GM21526 (cell line): ENCODE measurements around the gene PLK5.
"Not testable (repeated sequence)": the region's sequence is repeated elsewhere in the genome, so short reads cannot be mapped to it uniquely, and the experiment has no call there.

Source experiments
- ATAC-seq: cut with Tn5 transposase; IDR thresholded peaks from one replicate; pipeline ENCODE4 v1.9.1; 2021; ENCODE audit warnings: moderate library complexity; ENCODE audit not compliant: unreplicated experiment, low FRiP score

PLK5 gene, protein sequence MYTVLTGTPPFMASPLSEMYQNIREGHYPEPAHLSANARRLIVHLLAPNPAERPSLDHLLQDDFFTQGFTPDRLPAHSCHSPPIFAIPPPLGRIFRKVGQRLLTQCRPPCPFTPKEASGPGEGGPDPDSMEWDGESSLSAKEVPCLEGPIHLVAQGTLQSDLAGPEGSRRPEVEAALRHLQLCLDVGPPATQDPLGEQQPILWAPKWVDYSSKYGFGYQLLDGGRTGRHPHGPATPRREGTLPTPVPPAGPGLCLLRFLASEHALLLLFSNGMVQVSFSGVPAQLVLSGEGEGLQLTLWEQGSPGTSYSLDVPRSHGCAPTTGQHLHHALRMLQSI

DNA sequence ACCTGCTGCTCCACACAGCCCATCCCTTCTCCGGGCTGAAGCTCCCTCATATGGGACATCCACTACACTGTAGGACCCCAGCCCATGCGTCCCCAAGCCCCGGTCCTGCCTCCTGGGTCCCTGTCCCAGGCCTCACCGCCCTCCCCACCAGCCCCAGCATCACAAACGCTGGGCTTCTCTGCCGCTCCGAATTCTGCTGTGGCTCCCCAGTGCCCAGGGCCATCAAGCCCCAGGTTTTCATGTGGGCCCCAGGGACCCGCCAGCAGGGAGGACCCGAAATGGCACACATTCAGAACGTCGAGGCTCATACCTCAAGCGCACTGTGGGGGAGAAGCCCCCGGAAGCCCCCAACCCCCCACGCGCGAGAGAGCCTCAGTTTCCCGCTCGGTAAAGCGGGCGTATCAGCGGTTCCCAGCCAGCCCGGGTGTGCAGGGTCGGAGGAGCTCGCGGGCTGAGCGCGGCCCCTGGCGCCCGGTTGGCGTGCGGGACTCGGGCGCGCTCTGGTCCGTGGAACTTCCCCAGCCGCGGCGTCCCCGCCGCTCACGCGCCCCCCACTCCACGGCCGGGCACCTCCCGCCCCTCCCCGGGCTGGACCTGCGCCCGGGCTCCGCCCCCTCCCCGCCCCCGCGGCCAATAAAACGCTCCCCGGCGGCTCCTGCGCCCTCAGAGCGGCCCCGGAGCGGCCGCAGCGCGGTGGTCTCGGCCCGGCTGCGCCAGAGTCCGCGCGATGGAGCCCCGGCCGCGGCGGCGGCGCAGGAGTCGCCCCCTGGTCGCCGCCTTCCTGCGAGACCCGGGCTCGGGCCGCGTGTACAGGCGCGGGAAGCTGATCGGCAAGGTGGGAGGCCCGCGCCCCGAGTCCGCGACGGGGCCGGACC, at the start of gene PLK5:
Gene PLK5 (plus strand): TSS at position 666 of the 875 bp plus-strand sequence. CDS start 2,920 bp downstream, outside the sequence.
- no peak for ATAC-seq

DNA sequence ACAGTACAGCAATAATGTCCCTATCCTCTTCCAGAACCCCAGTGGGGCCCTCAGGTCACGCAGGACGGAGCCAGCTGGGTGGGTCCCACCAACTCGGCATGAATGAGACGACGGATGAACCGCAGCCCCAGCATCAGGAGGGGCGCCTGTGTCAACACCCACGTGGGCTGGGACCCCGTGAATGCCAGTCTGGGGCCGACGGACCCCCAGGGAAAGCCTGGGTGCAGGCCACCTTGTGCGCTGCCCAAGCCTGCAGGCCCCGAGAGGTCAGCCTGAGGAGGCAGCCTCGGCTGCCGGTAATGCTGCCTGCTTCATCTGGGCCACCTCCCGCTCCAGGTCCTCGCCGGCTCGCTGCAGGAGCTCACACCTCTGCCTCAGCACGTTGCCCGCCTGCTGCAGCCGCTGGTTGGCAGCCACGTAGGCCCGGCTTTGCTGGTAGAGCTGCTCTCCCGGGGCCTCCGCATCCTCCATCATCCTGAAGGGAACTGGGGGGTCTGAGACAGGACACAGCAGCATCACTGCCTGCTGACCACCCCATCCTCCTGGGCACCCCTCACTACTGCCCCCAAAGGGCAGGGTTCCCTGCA, 49.0 kb upstream of the PLK5 start:
- ATAC-seq: no peak

DNA sequence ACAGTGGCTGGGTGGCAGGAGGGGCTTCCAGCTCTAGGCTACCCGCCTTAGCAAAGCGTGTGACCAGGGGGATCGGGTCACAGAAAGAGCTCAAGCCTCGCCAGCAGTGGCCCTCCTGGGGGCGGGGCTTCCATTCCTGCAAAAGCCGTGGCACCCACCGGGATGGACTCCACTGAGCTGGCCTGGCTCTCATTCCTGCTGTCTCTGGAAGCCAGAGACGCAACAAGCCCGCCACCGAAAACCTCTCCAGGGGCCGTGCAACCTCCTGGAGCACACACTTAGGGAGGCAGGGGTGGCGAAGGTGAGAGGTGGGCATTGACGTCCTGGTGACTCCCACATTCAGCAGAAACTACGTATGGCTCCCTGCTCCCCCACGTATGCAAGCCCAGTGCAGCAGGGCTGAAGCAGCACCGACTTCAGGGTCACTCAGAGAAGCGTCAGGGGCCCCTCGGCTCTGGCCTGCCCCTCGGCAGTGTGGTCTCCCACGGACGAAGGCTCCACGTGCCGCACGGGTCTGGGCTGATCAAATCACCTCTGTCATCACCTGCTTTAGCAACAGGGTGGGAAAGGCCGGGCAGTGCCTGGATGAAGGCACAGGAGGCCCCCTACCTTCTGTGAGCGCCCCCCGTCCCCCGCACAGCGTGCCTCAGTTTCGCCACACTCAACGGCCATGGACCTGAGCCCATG, 48.0 kb upstream of the PLK5 start:
- ATAC-seq: no peak

DNA sequence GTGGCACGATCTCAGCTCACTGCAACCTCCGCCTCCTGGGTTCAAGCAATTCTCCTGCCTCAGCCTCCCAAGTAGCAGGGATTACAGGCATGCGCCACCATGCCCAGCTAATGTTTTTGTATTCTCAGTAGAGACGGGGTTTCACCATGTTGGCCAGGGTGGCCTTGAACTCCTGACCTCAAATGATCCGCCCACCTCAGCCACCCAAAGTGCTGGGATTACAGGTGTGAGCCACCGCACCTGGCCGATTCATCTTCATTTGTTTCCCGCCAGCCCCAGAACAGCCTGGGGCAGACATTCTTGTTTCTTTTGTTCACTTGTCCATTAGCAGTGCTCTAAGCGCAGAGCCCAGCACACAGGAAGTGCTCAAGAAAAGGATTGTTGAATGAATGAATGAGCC, 46.8 kb upstream of the PLK5 start:
- ATAC-seq: not testable (repeated sequence)

DNA sequence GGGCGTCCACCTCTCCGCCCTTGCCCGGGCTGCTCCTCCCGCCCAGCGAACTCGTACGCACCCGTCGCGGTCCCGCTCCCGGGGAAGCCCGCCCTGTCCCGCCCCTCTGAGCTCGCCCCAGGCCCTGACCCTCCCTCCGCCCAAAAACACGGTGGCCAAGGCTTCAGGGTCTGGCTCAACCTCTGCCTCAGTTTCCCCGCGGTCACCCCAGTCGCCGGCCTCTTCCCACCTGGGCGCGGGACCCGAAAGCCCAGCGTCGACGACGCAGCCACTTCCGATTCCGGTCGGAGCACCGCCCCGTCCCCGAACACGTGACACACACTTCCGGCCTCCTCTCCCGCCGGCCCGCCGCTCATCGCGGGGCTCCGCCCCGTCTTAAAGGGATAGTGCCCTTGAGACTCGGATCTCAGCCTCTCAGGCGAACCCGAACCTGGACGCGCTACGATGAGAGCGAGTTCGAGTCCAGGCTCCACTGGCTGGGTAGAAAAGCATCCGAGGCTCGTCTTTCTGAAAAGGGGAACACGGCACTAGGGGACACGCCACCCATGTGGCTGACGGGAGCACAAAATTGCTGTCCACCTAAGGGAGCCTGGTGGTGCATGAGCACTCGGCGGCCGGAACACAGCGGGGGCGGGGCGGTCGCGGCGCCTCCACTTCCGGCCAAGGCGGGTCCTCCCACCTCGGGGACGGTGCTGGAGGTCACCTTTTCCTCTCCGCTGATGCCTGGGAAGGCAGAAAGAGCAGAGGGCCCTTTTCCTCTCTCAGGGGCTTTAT, 44.8 kb upstream of the PLK5 start, which contains the start of gene C19orf25:
Gene C19orf25 (minus strand): TSS at position 282 of the 774 bp plus-strand sequence. CDS start 312 bp downstream, outside the sequence.
- ATAC-seq: peak; percentile 73

DNA sequence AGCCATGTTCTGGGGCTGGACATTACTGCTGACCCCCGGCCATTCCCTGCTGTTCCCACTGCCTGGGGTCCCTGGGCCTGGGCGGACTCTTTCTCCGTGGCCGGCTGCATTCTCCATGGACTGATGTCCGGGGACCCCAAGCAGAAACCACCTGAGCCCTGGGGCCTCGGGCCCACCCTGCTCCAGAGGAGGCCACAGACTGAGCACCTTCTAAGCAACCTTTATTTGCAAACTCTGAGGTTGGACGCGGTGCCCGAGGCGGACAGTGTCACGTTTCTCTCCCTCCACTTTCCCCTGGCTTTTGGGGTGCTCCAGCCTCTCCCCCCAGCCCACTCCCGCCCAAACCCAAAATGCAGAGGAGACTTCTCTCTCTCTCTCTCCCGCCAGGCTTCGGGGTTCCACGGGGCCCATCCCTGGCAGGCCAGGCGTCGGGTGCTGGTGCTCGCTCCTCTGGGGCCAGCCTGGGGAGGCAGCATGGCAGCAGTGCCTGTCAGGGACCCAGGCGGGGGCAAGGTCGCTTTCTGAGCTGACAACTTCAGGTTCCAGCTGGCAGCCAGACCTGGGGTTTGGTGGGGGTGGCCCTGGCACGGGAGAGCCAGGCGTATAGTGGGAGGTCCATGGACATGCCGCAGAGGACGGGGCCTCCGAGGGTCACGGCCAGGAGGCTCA, 42.5 kb upstream of the PLK5 start:
- no peak for ATAC-seq

DNA sequence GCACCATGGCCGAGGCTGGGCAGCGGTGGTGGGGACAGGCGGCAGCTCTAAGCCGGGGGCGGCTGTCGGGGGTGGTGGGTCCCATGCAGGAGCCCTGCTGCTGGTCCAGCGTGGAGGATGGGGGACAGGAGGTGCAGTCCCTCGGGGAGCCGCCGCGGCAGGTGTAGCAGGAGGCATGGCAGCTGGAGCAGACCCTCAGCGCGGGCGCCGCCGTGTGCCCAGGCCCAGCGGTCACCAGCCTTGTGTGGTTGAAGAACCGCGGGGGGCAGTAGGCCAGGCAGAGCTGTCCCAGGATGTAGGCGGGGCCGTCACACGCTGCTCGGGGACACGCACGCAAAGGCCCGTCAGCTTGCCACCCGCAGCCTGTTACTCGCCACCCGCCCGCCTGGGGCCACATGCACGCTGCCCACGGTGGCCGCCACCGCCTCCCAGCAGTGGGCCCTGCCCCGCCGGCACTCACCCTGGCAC, 42.0 kb upstream of the PLK5 start:
- ATAC-seq: no peak

DNA sequence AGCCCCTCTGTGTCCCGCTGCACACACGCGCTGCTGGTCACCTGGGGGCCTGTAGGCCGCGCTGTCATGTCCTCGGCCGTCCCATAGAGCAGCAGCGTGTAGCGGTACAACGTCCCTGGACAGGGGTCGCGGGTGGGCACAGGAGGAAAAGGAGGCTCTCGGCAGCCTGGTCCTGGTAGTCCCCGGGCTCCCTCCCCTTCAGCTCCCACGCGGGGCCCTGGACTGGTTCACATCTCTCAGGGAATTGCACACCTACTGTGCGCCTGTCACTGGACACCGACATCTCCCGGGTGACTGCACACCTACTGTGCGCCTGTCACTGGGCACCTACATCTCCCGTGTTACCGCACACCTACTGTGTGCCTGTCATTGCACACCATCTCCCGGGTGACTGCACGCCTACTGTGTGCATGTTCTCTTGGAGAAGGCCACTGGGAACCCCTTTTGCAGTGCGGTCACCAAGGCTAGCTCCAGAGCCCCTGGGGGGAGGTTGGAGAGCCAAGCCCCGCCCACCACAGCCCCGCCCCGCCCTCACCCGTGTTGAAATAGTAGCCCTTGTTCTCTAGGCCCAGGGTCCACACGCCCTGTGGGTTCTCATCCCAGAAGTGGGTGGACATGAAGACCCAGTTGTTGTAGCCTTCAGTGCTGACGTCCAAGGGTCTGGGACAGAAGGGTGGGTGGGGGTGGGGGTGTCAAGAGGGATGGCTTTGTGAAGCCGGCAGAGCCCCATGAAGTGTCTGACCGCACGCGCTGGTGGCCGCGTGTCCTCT, 41.3 kb upstream of the PLK5 start:
- ATAC-seq: no peak

DNA sequence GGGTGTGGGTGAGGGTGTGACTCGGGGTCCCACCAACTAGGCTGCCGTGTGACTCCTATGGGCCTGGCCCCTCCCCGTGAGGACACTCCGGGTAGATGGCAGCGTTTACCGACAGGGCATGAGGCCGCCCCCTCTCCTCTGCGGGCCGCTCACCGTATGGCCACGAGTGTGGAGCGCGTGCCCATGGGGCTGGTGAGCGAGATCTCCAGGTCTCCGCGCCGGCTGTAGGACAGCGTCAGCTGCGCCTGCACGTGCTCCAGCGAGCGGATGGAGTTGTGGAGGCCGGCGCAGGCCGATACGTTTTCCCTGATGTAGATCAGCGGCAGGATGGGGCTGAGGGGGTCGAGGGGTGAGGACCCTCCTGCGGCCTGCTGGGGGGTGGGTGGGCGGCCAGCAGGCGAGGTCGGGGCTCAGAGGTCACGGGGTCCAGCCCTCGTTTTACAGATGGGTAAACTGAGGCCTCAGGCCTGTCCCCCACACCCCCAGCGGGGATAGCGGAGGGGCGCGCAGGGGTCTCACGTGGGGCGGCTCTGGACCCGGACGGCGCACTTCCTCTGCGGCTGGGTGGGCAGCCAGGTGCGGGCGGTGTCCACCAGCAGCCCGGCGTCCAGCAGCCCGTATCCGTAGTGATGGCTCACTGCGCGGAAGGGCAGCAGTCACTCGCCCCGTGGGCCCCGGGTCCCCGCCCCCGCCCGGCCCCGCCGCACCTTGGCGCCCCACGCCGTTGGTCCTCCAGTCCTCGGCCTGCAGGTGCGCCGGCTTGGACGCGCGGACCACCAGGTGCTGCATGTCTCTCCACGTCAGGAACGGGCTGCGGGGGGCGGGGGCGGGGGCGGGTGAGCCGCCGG, 40.5 kb upstream of the PLK5 start:
- no peak for ATAC-seq

DNA sequence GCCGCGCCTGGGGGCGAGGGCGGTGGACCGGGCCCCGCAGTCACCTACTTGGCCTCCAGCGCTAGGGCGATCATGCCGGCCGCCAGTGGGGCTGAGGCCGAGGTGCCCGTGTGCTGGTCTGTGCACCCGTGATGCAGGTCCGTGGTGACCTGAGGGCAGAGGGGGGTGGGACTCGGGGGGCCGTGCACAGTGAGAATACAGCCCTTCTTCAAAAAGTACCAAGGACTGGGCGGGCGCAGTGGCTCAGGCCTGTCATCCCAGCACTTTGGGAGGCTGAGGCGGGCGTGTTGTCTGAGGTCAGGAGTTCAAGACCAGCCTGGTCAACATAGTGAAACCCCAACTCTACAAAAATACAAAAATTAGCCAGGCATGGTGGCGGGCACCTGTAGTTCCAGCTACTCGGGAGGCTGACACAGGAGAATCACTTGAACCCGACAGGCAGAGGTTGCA, 39.9 kb upstream of the PLK5 start:
- no peak for ATAC-seq

DNA sequence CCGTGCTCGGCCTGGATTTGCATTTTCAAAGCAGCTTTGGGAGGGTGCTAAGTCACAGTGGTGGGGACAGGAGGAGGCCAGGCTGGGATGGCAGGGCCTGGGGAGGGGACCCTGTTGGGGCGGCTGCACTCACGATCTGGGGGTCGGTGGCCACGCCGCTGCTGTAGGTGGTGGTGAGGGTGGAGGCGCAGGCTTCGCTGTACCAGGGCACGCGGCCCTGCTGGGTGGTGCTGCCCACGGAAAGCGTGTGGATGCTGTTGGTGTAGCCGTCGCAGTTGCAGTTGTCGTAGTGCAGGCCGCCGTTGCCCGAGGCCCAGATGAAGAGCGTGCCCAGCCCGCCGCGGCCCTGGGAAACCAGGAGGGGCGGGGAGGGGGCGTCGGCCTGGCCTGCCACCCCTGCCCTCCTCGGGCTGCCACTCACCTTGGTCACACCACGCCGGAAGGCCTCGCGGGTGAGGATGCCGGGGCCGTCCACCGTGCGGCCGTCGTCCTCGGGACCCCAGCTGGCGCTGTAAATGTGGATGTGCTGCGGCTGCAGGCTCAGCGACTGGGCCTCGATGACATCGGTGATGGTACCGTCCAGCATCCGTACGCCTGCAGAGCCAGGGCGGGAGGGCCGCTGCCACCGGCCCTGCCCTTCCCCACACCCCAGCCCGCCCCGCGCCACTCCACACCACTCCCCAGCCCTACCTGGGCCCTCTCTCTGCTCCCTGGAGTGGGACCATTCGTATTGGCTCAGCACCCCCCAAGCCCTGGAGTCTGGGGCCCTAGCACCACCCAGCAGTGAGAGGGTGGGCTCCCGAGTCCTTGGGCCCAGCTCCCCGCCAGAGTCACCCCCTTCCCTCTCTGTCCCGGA, 36.9 kb upstream of the PLK5 start:
- no peak for ATAC-seq

DNA sequence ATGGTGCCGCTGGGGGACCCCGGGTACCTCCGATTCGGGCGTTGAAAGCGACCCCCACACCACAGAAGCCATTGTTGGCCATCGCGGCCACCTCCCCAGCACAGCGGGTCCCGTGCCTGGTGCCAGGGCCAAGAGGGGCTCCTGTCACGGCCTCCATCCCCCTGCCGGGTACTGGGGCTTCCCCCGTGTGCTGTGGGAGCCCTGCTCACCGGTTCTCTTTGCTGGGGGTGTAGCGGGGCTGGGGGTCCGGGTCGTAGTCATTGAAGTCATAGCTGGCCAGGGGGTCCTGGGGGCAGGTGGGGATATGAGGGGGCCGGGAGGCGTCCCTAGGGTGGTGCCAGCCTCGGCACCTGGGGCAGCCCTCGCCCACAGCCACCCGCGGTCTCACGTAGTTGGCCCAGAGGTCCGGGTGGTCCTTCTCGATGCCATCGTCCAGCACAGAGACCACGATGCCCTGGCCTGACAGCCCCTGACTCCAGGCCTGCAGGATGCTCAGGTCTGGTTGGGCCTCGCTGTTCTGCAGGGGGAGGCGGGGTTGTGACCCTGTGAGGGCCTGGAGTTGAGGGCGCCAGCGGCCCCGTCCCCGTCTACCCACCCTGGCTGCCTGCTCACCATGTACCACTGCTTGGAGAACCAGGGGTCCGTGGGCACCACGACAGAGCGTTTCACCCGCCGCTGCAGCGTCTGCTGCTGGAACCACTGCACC, 36.1 kb upstream of the PLK5 start:
- no peak for ATAC-seq

DNA sequence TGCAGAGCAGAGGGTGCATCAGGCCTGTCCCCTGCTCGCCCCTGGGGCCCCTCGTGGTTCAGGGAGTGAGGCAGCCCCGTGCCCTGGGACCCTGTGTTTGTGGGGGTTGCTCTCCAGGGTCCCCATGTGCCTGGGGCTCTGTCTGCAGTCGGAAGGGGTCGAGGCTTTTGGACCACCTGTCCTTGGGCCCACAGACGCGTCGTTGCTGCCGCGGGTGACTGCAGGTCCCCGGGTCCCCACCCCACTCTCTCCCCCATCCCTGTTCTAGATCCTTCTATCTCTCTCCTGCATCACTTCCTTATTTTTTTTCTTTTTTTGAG, 35.6 kb upstream of the PLK5 start:
- no peak for ATAC-seq

DNA sequence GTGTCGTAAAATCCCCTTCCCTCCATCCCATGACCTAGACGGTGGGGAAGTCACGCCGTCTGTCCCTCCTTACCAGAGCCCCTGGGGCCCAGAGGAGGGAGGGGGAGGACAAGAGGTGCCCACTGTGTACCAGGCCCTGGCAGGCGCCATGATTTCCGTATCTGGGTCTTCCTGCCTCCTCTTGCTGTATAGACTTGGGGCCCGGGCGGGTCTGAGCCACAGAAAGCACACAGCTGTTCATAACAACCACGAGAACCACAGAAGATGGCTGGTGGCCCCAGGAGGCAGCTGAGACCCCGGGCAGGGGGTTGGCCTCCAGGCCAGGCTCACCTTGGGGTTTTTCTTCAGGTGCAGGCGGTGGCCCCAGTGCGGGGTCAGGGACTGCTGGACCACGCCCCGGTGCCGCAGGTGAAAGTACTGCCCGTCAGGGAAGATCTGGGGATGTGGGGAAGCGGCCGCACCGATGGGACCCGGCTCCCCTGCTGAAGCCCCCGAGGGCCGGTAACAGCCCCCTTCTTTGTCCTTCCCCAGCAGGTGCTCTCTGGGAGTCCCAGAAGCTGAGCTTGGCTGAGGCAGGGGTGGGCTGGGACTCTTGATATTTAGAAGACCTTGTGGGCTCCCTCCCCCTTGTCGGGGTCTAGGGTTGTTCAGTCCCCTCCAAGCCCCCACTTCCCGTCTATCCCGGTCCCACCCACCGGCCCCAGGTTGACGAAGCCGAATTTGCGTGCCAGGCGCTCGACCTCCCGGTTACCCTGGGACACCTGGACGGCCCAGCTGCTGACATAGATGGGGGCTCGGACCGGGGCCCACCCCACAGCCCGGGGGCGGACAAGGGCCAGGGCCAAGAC, 34.2 kb upstream of the PLK5 start:
- no peak for ATAC-seq
